Measurements from ENCODE around the gene SLC4A3.

Gene SLC4A3

DNA sequence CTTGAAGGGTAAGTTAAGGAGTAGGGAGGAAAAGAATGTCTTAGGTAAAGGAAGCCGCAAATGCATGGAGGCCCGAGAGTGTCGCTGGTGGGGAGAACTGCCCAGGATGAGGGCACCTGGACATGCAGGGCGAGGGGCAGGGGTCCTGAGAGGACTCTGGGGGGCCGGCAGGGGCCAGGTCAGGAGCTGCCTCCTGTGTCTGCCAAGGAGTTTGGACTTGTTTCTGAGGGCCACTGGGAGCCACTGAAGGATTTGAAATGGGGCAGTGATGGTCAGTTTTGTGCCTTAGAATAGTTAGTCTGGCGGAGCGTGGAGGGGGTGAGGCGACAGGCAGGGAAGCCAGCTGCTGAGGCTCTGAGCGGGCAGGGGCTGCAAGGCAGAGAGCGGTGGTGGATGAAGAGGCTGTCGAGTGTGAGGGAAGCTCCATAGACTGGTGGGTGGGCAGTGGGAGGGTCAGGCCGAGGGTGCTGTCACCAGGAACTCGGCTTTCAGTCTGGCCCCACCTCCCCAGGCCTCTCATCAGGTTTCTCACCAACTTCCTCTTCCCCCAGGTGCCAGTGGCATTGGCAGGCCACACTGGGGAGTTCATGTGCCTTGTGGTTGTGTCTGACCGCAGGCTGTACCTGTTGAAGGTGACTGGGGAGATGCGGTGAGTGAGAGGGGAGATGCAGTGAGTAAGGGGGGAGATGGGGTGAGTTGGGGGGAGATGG, 14.7 kb upstream of the SLC4A3 start:
- peaks cover 0 to 80% (median 73%) of the 10 kb centered on the region in 5 donors for H3K36me3 ChIP-seq (ENCODE audit: control insufficient read depth in 5 of 5, insufficient read depth in 5 of 5, low read length in 5 of 5)
- no peak overlapping the region for H3K4me3 ChIP-seq (ENCODE audit: low read depth in 1 of 5, low read length in 5 of 5)
- no peaks in the 10 kb centered on the region for H3K9me3 ChIP-seq (ENCODE audit: control insufficient read depth in 5 of 5, low read length in 5 of 5)
- H3K4me1 ChIP-seq (ENCODE audit: control insufficient read depth in 5 of 5, insufficient read depth in 5 of 5, low read length in 5 of 5): peaks cover 0 to 6% (median 0%) of the 10 kb centered on the region in 5 donors
- no peak overlapping the region for H3K9ac ChIP-seq (ENCODE audit: low read length in 5 of 5)
- no peaks in the 10 kb centered on the region for H3K27me3 ChIP-seq (ENCODE audit: control insufficient read depth in 5 of 5, insufficient read depth in 4 of 5, low read length in 5 of 5)
- H3K27ac ChIP-seq (ENCODE audit: low read depth, low read length): no peak overlapping the region

DNA sequence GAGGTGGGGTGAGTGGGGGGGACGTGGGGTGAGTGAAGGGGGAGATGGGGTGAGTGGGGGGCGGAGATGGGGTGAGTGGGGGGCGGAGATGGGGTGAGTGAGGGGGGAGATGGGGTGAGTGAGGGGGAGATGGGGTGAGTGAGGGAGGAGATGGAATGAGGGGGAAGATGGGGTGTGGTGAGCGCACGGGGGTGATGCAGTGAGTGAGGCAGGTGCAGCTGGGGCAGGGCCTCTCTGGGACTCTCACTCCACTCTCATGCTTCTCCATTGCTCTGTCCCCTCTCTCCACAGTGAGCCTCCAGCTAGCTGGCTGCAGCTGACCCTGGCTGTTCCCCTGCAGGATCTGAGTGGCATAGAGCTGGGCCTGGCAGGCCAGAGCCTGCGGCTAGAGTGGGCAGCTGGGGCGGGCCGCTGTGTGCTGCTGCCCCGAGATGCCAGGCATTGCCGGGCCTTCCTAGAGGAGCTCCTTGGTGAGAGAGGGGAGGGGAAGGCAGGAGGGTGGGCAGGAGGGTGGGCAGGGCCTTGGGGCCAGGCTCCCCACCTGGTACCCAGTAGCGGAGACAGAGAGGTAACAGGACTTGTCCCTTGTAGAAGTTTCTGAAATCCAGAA, 13.9 kb upstream of the SLC4A3 start:
- H3K4me3 ChIP-seq (ENCODE audit: low read depth in 1 of 5, low read length in 5 of 5): no peak overlapping the region
- peaks cover 0 to 72% (median 65%) of the 10 kb centered on the region in 5 donors for H3K36me3 ChIP-seq (ENCODE audit: control insufficient read depth in 5 of 5, insufficient read depth in 5 of 5, low read length in 5 of 5)
- H3K9me3 ChIP-seq (ENCODE audit: control insufficient read depth in 5 of 5, low read length in 5 of 5): no peaks in the 10 kb centered on the region
- H3K9ac ChIP-seq (ENCODE audit: low read length in 5 of 5): no peak overlapping the region
- H3K27me3 ChIP-seq (ENCODE audit: control insufficient read depth in 5 of 5, insufficient read depth in 4 of 5, low read length in 5 of 5): no peaks in the 10 kb centered on the region
- H3K27ac ChIP-seq (ENCODE audit: low read depth, low read length): no peak overlapping the region
- H3K4me1 ChIP-seq (ENCODE audit: control insufficient read depth in 5 of 5, insufficient read depth in 5 of 5, low read length in 5 of 5): peaks cover 0 to 6% (median 0%) of the 10 kb centered on the region in 5 donors

DNA sequence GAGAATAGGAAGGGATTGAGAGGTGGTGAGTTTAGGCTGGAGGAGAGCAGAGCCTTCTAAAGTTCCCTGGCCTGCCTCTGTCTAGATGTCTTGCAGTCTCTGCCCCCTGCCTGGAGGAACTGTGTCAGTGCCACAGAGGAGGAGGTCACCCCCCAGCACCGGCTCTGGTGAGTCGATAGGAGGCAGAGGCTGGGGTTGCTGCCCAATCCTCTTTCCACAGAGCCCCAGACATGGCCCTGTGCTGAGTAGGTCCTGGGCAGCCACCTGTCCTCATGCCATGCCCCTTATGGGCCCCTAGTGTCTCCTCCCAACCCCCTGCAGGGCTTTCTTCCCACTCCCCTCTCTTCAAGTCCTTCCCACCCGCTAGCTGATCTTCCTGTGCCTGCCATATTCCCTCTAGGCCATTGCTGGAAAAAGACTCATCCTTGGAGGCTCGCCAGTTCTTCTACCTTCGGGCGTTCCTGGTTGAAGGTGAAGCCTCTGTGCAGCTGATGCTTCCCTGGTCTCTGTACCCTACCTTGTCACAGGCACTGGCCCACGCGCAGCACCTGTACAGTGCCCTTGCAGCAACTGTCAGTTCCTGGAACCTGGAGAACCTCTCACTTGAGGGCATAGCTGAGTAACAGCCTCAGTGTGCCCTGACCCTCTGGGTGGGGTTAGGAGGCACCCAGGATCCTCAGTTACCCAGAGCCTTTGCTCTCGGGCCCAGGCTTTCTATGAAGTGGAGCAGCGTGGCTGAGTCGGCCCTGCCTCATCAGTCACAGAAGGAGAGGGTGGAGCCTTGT, 13.2 kb upstream of the SLC4A3 start:
- no peaks in the 10 kb centered on the region for H3K27me3 ChIP-seq (ENCODE audit: control insufficient read depth in 5 of 5, insufficient read depth in 4 of 5, low read length in 5 of 5)
- peaks cover 0 to 6% (median 0%) of the 10 kb centered on the region in 5 donors for H3K4me1 ChIP-seq (ENCODE audit: control insufficient read depth in 5 of 5, insufficient read depth in 5 of 5, low read length in 5 of 5)
- H3K4me3 ChIP-seq (ENCODE audit: low read depth in 1 of 5, low read length in 5 of 5): no peak overlapping the region
- no peak overlapping the region for H3K9ac ChIP-seq (ENCODE audit: low read length in 5 of 5)
- no peaks in the 10 kb centered on the region for H3K9me3 ChIP-seq (ENCODE audit: control insufficient read depth in 5 of 5, low read length in 5 of 5)
- H3K27ac ChIP-seq (ENCODE audit: low read depth, low read length): no peak overlapping the region
- H3K36me3 ChIP-seq (ENCODE audit: control insufficient read depth in 5 of 5, insufficient read depth in 5 of 5, low read length in 5 of 5): peaks cover 0 to 65% (median 58%) of the 10 kb centered on the region in 5 donors

DNA sequence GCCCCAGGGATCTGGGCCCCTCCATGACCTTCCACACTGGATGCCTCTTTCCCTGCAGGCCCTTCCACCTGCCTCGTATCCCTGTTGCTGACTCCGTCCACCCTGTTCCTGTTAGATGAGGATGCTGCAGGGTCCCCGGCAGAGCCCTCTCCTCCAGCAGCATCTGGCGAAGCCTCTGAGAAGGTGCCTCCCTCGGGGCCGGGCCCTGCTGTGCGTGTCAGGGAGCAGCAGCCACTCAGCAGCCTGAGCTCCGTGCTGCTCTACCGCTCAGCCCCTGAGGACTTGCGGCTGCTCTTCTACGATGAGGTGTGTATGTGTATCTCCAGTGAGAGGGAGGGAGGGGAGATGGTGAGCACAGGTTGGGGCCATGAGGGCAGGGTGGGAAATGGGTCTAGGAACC, 12.4 kb upstream of the SLC4A3 start:
- no peaks in the 10 kb centered on the region for H3K27me3 ChIP-seq (ENCODE audit: control insufficient read depth in 5 of 5, insufficient read depth in 4 of 5, low read length in 5 of 5)
- H3K9me3 ChIP-seq (ENCODE audit: control insufficient read depth in 5 of 5, low read length in 5 of 5): no peaks in the 10 kb centered on the region
- H3K4me1 ChIP-seq (ENCODE audit: control insufficient read depth in 5 of 5, insufficient read depth in 5 of 5, low read length in 5 of 5): peaks cover 0 to 6% (median 0%) of the 10 kb centered on the region in 5 donors
- H3K9ac ChIP-seq (ENCODE audit: low read length in 5 of 5): peak overlapping the region in 1 of 5 donors; percentile 32
- no peak overlapping the region for H3K27ac ChIP-seq (ENCODE audit: low read depth, low read length)
- H3K4me3 ChIP-seq (ENCODE audit: low read depth in 1 of 5, low read length in 5 of 5): no peak overlapping the region
- H3K36me3 ChIP-seq (ENCODE audit: control insufficient read depth in 5 of 5, insufficient read depth in 5 of 5, low read length in 5 of 5): peaks cover 0 to 59% (median 50%) of the 10 kb centered on the region in 5 donors

DNA sequence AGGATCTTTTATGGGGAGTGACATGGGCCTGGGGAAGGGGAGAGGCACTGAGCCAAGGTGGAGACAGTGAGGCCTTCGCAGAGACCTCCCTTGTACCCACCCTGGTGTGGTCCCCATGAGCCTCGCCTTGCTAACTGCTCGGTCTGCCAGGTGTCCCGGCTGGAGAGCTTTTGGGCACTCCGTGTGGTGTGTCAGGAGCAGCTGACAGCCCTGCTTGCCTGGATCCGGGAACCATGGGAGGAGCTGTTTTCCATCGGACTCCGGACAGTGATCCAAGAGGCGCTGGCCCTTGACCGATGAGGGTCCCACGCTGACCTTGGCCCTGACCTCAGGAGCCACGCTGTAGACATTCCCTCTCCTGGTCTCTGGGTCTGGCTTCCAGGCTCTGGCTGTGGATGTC, 11.5 kb upstream of the SLC4A3 start:
- peaks cover 0 to 54% (median 44%) of the 10 kb centered on the region in 5 donors for H3K36me3 ChIP-seq (ENCODE audit: control insufficient read depth in 5 of 5, insufficient read depth in 5 of 5, low read length in 5 of 5)
- H3K9ac ChIP-seq (ENCODE audit: low read length in 5 of 5): no peak overlapping the region
- H3K27me3 ChIP-seq (ENCODE audit: control insufficient read depth in 5 of 5, insufficient read depth in 4 of 5, low read length in 5 of 5): no peaks in the 10 kb centered on the region
- no peak overlapping the region for H3K4me3 ChIP-seq (ENCODE audit: low read depth in 1 of 5, low read length in 5 of 5)
- peaks cover 0 to 6% (median 0%) of the 10 kb centered on the region in 5 donors for H3K4me1 ChIP-seq (ENCODE audit: control insufficient read depth in 5 of 5, insufficient read depth in 5 of 5, low read length in 5 of 5)
- H3K27ac ChIP-seq (ENCODE audit: low read depth, low read length): no peak overlapping the region
- H3K9me3 ChIP-seq (ENCODE audit: control insufficient read depth in 5 of 5, low read length in 5 of 5): no peaks in the 10 kb centered on the region

DNA sequence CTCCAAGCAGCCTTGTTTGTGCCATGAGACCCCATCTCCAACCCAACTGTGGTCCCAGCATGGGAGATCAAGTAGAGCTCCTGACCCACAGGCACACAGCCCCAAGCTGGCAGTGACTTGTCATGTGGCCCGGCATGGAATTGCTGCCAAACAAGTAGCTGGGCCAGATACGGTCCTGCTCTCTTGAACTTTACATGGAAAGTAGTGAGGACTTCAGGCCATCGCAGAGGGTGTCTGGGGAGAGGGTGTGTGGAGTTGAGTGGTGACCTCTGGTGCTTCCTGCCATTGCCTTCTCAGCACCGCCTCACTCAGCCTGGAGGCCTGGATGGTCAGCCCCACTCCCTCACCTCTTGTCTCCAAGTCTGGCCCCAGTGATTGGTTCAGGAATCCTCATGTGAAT, 10.9 kb upstream of the SLC4A3 start:
- no peak overlapping the region for H3K4me3 ChIP-seq (ENCODE audit: low read depth in 1 of 5, low read length in 5 of 5)
- peaks cover 0 to 6% (median 0%) of the 10 kb centered on the region in 5 donors for H3K4me1 ChIP-seq (ENCODE audit: control insufficient read depth in 5 of 5, insufficient read depth in 5 of 5, low read length in 5 of 5)
- H3K9ac ChIP-seq (ENCODE audit: low read length in 5 of 5): no peak overlapping the region

DNA sequence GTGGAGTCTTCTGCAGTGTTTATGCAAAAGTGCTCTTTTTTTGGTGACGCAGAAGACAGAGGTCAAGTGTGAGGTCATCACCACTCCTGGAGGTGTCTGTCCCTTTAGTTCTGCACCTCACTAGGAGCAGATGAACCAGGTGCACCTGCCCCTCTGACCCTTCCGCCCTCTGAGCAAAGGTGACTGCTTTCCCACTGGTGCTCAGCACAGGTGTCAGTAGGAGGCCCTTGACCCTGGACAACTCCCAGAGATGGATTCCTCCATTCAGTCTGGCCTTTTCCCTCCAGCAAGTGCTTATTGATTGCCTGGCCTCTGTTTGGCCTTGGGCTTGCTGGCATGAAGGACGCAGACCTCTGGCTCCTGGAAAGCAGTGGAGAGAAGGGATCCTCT, 8.7 kb upstream of the SLC4A3 start:
- H3K27ac ChIP-seq (ENCODE audit: low read depth, low read length): no peak overlapping the region
- no peaks in the 10 kb centered on the region for H3K27me3 ChIP-seq (ENCODE audit: control insufficient read depth in 5 of 5, insufficient read depth in 4 of 5, low read length in 5 of 5)
- no peak overlapping the region for H3K9ac ChIP-seq (ENCODE audit: low read length in 5 of 5)
- peaks cover 0 to 6% (median 0%) of the 10 kb centered on the region in 5 donors for H3K4me1 ChIP-seq (ENCODE audit: control insufficient read depth in 5 of 5, insufficient read depth in 5 of 5, low read length in 5 of 5)
- no peak overlapping the region for H3K4me3 ChIP-seq (ENCODE audit: low read depth in 1 of 5, low read length in 5 of 5)
- H3K9me3 ChIP-seq (ENCODE audit: control insufficient read depth in 5 of 5, low read length in 5 of 5): no peaks in the 10 kb centered on the region
- peaks cover 0 to 33% (median 26%) of the 10 kb centered on the region in 5 donors for H3K36me3 ChIP-seq (ENCODE audit: control insufficient read depth in 5 of 5, insufficient read depth in 5 of 5, low read length in 5 of 5)

More for the DNA sequence above, 10.9 kb upstream of the SLC4A3 start:
- no peak overlapping the region for H3K27ac ChIP-seq (ENCODE audit: low read depth, low read length)
- peaks cover 0 to 48% (median 38%) of the 10 kb centered on the region in 5 donors for H3K36me3 ChIP-seq (ENCODE audit: control insufficient read depth in 5 of 5, insufficient read depth in 5 of 5, low read length in 5 of 5)
- no peaks in the 10 kb centered on the region for H3K9me3 ChIP-seq (ENCODE audit: control insufficient read depth in 5 of 5, low read length in 5 of 5)
- no peaks in the 10 kb centered on the region for H3K27me3 ChIP-seq (ENCODE audit: control insufficient read depth in 5 of 5, insufficient read depth in 4 of 5, low read length in 5 of 5)

DNA sequence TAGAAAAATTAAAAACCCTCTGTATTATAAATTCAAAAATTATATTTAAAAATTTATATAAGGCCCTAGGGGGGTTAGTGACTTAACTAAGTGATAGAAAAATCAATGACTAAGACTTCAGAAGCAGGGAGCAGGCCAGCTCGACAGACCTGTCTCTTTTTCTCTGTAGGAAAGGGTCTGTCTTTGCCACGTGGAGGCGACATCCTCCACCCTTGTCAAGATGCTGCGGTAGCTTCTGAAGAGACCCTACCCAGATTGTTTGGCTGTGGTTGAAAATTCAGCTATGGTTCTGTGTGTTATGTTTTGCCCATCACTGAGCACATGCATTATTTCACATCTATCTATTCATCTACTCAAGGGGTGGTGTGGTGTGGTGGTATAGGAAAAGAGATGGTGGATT, 8.2 kb upstream of the SLC4A3 start:
- peaks cover 0 to 6% (median 0%) of the 10 kb centered on the region in 5 donors for H3K4me1 ChIP-seq (ENCODE audit: control insufficient read depth in 5 of 5, insufficient read depth in 5 of 5, low read length in 5 of 5)
- H3K27me3 ChIP-seq (ENCODE audit: control insufficient read depth in 5 of 5, insufficient read depth in 4 of 5, low read length in 5 of 5): no peaks in the 10 kb centered on the region
- H3K9me3 ChIP-seq (ENCODE audit: control insufficient read depth in 5 of 5, low read length in 5 of 5): no peaks in the 10 kb centered on the region
- H3K27ac ChIP-seq (ENCODE audit: low read depth, low read length): no peak overlapping the region
- peaks cover 0 to 28% (median 21%) of the 10 kb centered on the region in 5 donors for H3K36me3 ChIP-seq (ENCODE audit: control insufficient read depth in 5 of 5, insufficient read depth in 5 of 5, low read length in 5 of 5)
- H3K9ac ChIP-seq (ENCODE audit: low read length in 5 of 5): no peak overlapping the region
- no peak overlapping the region for H3K4me3 ChIP-seq (ENCODE audit: low read depth in 1 of 5, low read length in 5 of 5)

DNA sequence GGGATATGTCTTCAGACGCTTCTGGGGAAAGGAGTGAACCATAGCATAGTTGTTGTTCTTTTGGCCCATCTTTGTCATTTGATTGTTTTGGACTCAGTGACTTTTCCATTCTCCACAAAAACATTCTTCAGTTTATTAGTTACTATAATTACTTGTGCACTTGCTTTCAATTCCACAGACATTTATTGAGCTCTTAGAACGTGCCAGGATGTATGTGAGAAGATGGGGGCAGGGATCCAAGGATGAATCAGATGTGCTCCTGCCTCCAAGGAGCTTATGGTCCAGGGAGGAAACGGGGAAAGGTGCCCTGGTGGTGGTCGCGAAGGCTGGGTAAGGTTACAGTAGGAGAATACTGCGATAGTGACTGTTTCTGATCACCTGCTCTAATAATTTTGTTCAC, 6.9 kb upstream of the SLC4A3 start:
- H3K9ac ChIP-seq (ENCODE audit: low read length in 5 of 5): no peak overlapping the region
- no peak overlapping the region for H3K27ac ChIP-seq (ENCODE audit: low read depth, low read length)
- peaks cover 0 to 6% (median 0%) of the 10 kb centered on the region in 5 donors for H3K4me1 ChIP-seq (ENCODE audit: control insufficient read depth in 5 of 5, insufficient read depth in 5 of 5, low read length in 5 of 5)
- H3K4me3 ChIP-seq (ENCODE audit: low read depth in 1 of 5, low read length in 5 of 5): no peak overlapping the region
- H3K27me3 ChIP-seq (ENCODE audit: control insufficient read depth in 5 of 5, insufficient read depth in 4 of 5, low read length in 5 of 5): no peaks in the 10 kb centered on the region
- peaks cover 0 to 15% (median 8%) of the 10 kb centered on the region in 5 donors for H3K36me3 ChIP-seq (ENCODE audit: control insufficient read depth in 5 of 5, insufficient read depth in 5 of 5, low read length in 5 of 5)
- H3K9me3 ChIP-seq (ENCODE audit: control insufficient read depth in 5 of 5, low read length in 5 of 5): no peaks in the 10 kb centered on the region

DNA sequence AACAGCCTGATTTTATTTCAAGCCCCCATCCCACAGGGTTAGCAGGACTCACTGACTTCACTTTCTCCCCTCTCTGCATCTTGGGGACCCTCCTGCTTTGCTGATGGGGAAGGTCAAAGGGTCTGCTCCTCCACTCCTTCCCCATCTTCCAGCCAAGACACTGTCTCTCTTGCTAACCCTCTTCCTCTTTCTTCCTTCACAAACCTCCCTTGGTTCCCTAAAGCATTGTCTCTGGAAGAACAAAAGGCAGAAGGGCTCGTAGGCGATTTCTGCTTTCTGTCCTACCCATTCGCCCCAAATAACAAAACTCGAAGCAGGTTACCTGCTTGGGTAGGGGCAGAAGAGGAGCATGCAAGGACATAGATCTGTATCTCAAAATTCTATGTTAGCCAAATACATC, 5.5 kb upstream of the SLC4A3 start:
- H3K4me1 ChIP-seq (ENCODE audit: control insufficient read depth in 5 of 5, insufficient read depth in 5 of 5, low read length in 5 of 5): peaks cover 0 to 2% (median 0%) of the 10 kb centered on the region in 5 donors
- H3K27ac ChIP-seq (ENCODE audit: low read depth, low read length): no peak overlapping the region
- peaks cover 0 to 5% (median 2%) of the 10 kb centered on the region in 5 donors for H3K27me3 ChIP-seq (ENCODE audit: control insufficient read depth in 5 of 5, insufficient read depth in 4 of 5, low read length in 5 of 5)
- H3K4me3 ChIP-seq (ENCODE audit: low read depth in 1 of 5, low read length in 5 of 5): no peak overlapping the region
- no peak overlapping the region for H3K9ac ChIP-seq (ENCODE audit: low read length in 5 of 5)
- peaks cover 0 to 1% (median 0%) of the 10 kb centered on the region in 5 donors for H3K36me3 ChIP-seq (ENCODE audit: control insufficient read depth in 5 of 5, insufficient read depth in 5 of 5, low read length in 5 of 5)
- no peaks in the 10 kb centered on the region for H3K9me3 ChIP-seq (ENCODE audit: control insufficient read depth in 5 of 5, low read length in 5 of 5)

All from subcutaneous abdominal adipose tissue (tissue), 5 donors.